Measurements from ENCODE around the gene MYH10. TPM values are rescaled to one million over a fixed set of nuclear protein-coding genes. Genes with fewer than 3 reads are reported as not detected.

MYH10 gene
- total and polyA plus RNA-seq, 8 donors = 1.8 to 104 (median 11.2) TPM

GRCh38 chr17:8622191-8622590, 8.3 kb downstream of the MYH10 start:
- Histone ChIP-seq H3K4me1 (peaks cover 0 to 6% (median 2%) of the 10 kb centered on the region in 4 donors), H3K27me3 (no peaks in the 10 kb centered on the region), H3K4me3 (no peak overlapping the region), H3K9me3 (no peaks in the 10 kb centered on the region), H3K36me3 (peaks cover 0 to 13% (median 2%) of the 10 kb centered on the region in 4 donors), H3K27ac (no peak overlapping the region)
- 84 to 92% (median 91%) methylated on average over 4 of the region's 4 CpGs for WGBS, 5 donors
- intact Hi-C loops (cut with DNase I; ENCODE audit: low total_unique reads) = no loop called here
- no peak for DNase-seq
- TF ChIP-seq POLR2A (IDR thresholded peaks at IDR 0.05) (no peak), EP300 (IDR thresholded peaks at IDR 0.05) (no peak), CTCF (IDR thresholded peaks at IDR 0.05) (no peak), POLR2AphosphoS5 (IDR thresholded peaks at IDR 0.05) (no peak)

GRCh38 chr17:8621585-8621984, 8.9 kb downstream of the MYH10 start:
- no peak overlapping the region for H3K4me3 ChIP-seq
- H3K27me3 ChIP-seq = no peaks in the 10 kb centered on the region
- peaks cover 0 to 13% (median 2%) of the 10 kb centered on the region in 4 donors for H3K36me3 ChIP-seq
- peaks cover 0 to 6% (median 0%) of the 10 kb centered on the region in 4 donors for H3K4me1 ChIP-seq
- WGBS, 5 donors = 45 to 62% (median 56%) methylated on average over 3 of the region's 3 CpGs
- TF ChIP-seq CTCF (IDR thresholded peaks at IDR 0.05) = no peak
- TF ChIP-seq EP300 (IDR thresholded peaks at IDR 0.05) = no peak
- no peak for TF ChIP-seq POLR2A (IDR thresholded peaks at IDR 0.05)
- no peak for TF ChIP-seq POLR2AphosphoS5 (IDR thresholded peaks at IDR 0.05)
- intact Hi-C loops (cut with DNase I; ENCODE audit: low total_unique reads) = no loop called here
- H3K27ac ChIP-seq = no peak overlapping the region
- no peak for DNase-seq
- no peaks in the 10 kb centered on the region for H3K9me3 ChIP-seq

- 86 to 96% (median 92%) methylated on average over 6 of the region's 6 CpGs for WGBS, 5 donors
- H3K9me3 ChIP-seq = no peaks in the 10 kb centered on the region
- no peak for DNase-seq
- H3K4me3 ChIP-seq = no peak overlapping the region
- H3K36me3 ChIP-seq = peaks cover 0 to 13% (median 2%) of the 10 kb centered on the region in 4 donors
- TF ChIP-seq POLR2AphosphoS5 (IDR thresholded peaks at IDR 0.05) = no peak
- H3K4me1 ChIP-seq = peaks cover 0 to 6% (median 2%) of the 10 kb centered on the region in 4 donors
- no peaks in the 10 kb centered on the region for H3K27me3 ChIP-seq
- H3K27ac ChIP-seq = no peak overlapping the region
- intact Hi-C loops (cut with DNase I; ENCODE audit: low total_unique reads) = no loop called here
Measured at GRCh38 chr17:8619294-8619693, 11.2 kb downstream of the MYH10 start.

- TF ChIP-seq CTCF (IDR thresholded peaks at IDR 0.05) (no peak), EP300 (IDR thresholded peaks at IDR 0.05) (no peak), POLR2A (IDR thresholded peaks at IDR 0.05) (no peak), POLR2AphosphoS5 (IDR thresholded peaks at IDR 0.05) (no peak)
Measured at GRCh38 chr17:8618825-8619224, 11.7 kb downstream of the MYH10 start.

GRCh38 chr17:8614988-8615387, 15.5 kb downstream of the MYH10 start:
- Histone ChIP-seq H3K9me3 (peaks cover 0 to 3% (median 0%) of the 10 kb centered on the region in 4 donors), H3K4me1 (peaks cover 0 to 4% (median 0%) of the 10 kb centered on the region in 4 donors), H3K27me3 (no peaks in the 10 kb centered on the region), H3K27ac (no peak overlapping the region), H3K4me3 (no peak overlapping the region), H3K36me3 (no peaks in the 10 kb centered on the region)
- WGBS, 5 donors = 73 to 87% (median 84%) methylated on average over 2 of the region's 2 CpGs
- no peak for DNase-seq
- intact Hi-C loops (cut with DNase I; ENCODE audit: low total_unique reads) = no loop called here
- TF ChIP-seq POLR2A (IDR thresholded peaks at IDR 0.05) (no peak), EP300 (IDR thresholded peaks at IDR 0.05) (no peak), CTCF (IDR thresholded peaks at IDR 0.05) (no peak), POLR2AphosphoS5 (IDR thresholded peaks at IDR 0.05) (no peak)

More at GRCh38 chr17:8618825-8619224, 11.7 kb downstream of the MYH10 start:
- H3K4me3 ChIP-seq = no peak overlapping the region
- peaks cover 0 to 13% (median 2%) of the 10 kb centered on the region in 4 donors for H3K36me3 ChIP-seq
- 82 to 92% (median 84%) methylated on average over 3 of the region's 3 CpGs for WGBS, 5 donors
- H3K4me1 ChIP-seq = peaks cover 0 to 6% (median 2%) of the 10 kb centered on the region in 4 donors
- intact Hi-C loops (cut with DNase I; ENCODE audit: low total_unique reads) = no loop called here
- H3K9me3 ChIP-seq = no peaks in the 10 kb centered on the region
- DNase-seq = no peak
- H3K27me3 ChIP-seq = no peaks in the 10 kb centered on the region
- H3K27ac ChIP-seq = no peak overlapping the region

All from stomach (tissue), 9 donors.